GM10248 (cell line): ENCODE data around the gene EFHC1.

Experiments
- CTCF ChIA-PET: fragments of 300-600 bp; sonication (Branson Sonifier 250); formaldehyde crosslinking; extraction: SDS; loops from one replicate; lab custom pipeline; 2021; ENCODE audit warnings: antibody characterized with exemption; lab: Yijun Ruan, JAX
- POLR2A ChIA-PET: fragments of 350-650 bp; sonication (Branson Sonifier 250); formaldehyde crosslinking; extraction: SDS; loops from one replicate; lab custom pipeline; 2020; ENCODE audit warnings: antibody characterized with exemption; lab: Yijun Ruan, JAX
- DNase-seq: peaks from one replicate; pipeline ENCODE4 v3.0.0; 2012; ENCODE audit errors: extremely low spot score
- TF ChIP-seq, protein P1 (sequence below): IDR thresholded peaks from 2 replicates; pipeline ENCODE4 v1.5.1; 2012; ENCODE audit warnings: mild to moderate bottlenecking, low read depth; ENCODE audit errors: extremely low read depth, missing control alignments, control extremely low read depth

The EFHC1 gene

DNA sequence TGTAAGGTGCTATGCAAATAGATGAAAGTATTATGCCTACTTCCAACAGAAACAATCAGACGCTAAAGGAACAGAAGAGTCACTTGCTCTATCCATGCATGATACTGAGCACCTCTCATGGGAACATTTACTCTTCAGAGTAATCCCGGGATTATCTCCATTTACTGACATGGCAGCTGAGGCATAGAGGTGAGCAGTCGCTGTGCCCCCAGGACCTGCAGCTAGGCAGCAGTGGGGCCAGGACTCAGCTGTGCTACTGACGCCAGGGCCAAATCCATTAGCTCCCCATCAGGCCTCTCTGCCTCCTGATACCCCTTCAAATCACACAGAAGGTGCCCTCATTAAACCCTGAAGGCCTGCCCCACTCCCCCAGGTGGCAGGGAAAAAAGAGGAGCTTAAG lies 104.8 kb downstream of the EFHC1 start:
- ChIA-PET CTCF (interaction anchor here (0.9 to 3.8 kb wide), 6 partner anchors 9 to 109 kb away, joined by 3 to 20 read pairs (median 6); no protein-coding TSS in a partner anchor), POLR2A (no interaction called here)
- TF ChIP-seq, protein P1, sequence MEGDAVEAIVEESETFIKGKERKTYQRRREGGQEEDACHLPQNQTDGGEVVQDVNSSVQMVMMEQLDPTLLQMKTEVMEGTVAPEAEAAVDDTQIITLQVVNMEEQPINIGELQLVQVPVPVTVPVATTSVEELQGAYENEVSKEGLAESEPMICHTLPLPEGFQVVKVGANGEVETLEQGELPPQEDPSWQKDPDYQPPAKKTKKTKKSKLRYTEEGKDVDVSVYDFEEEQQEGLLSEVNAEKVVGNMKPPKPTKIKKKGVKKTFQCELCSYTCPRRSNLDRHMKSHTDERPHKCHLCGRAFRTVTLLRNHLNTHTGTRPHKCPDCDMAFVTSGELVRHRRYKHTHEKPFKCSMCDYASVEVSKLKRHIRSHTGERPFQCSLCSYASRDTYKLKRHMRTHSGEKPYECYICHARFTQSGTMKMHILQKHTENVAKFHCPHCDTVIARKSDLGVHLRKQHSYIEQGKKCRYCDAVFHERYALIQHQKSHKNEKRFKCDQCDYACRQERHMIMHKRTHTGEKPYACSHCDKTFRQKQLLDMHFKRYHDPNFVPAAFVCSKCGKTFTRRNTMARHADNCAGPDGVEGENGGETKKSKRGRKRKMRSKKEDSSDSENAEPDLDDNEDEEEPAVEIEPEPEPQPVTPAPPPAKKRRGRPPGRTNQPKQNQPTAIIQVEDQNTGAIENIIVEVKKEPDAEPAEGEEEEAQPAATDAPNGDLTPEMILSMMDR = no peak
- DNase-seq = no peak

DNA sequence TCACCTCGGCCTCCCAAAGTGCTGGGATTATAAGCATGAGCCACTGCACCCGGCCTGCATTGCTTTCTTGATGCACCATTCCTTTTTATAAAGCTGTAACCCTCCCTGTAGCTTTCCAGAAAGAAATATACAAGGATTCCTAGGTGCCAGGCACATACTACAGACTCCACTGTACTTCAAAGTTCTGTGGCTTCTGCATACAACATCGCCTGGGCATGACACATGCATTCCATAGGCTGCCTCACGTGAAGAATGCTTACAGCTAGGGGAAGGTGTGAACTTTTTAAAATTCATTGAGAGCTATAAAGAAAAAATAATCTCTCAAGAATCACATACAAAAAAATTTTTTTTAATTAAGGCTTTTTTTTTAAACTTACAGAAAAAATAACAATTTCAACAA lies 106.5 kb downstream of the EFHC1 start:
- POLR2A ChIA-PET = no interaction called here
- DNase-seq = no peak
- CTCF ChIA-PET = interaction anchor here (0.8 to 1.7 kb wide), 3 partner anchors 49 to 110 kb away, joined by 3 to 4 read pairs (median 3); no protein-coding TSS in a partner anchor
- TF ChIP-seq, protein P1 = no peak

DNA sequence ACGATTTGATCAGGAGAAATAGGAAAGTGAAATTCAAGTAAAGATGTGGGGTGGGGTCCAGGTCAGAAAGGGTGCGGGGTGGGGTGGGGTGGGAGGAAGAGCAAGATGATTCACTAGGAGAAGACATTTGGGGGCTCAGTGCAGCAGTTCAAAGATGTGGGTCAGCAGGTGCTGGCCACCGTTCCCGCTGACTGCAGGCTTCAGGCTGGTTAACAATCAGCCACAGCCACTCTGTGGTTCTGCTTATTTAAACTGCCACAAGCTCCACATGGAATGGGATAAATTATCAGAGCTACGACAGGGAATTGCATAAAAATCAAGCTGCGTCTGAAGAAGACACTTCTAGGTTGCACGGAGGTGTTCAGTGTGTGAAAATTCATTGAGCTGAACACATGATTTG lies 107.3 kb downstream of the EFHC1 start:
- TF ChIP-seq, protein P1 = no peak
- ChIA-PET CTCF (interaction anchor here (0.7 to 2.6 kb wide), 5 partner anchors 11 to 111 kb away, joined by 3 to 7 read pairs (median 4); no protein-coding TSS in a partner anchor), POLR2A (no interaction called here)
- no peak for DNase-seq

DNA sequence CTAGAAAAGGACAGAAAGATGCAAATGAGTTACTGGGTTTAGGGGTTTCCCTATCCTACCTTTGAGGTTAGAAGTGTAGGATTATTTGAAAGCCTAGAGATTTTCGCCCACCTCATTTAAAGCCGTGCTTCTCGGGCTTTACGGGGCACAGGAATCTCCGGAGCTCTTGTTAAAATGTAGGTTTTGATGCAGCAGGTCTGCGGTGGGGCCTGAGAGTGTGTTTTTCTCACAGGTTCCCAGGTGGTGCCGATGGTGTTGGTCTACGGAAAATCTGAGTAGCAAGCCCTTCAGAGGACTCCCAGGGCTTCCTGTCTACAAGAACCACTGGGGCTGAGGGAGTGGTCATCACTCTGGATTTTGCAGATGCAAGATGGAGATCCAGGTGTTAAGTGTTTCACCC lies 109.2 kb downstream of the EFHC1 start:
- POLR2A ChIA-PET = no interaction called here
- TF ChIP-seq, protein P1 = no peak
- CTCF ChIA-PET = interaction anchor here (2.6 kb wide), 1 partner anchor 30 kb away, joined by 7 read pairs; no protein-coding TSS in a partner anchor
- DNase-seq = peak; percentile 45

DNA sequence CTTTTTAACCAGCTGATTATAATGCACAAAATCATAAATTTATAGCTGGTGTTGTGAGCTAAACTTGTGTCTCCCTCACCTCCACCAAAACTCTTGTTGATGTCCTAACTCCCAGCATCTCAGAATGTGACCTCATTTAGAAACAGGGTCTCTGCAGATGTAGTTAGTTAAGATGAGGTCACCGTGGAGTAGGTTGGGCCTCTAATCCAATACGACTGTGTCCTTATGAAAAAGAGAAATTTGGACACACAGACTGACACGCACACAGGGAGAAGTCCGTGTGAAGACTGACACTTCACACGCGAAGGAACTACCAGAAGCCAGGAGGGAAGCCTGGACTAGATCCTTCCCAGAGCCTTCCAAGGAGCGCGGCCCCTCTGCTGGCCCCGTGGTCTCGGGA lies 110.2 kb downstream of the EFHC1 start:
- POLR2A ChIA-PET = no interaction called here
- CTCF ChIA-PET = no interaction called here
- TF ChIP-seq, protein P1 = no peak
- DNase-seq = no peak

DNA sequence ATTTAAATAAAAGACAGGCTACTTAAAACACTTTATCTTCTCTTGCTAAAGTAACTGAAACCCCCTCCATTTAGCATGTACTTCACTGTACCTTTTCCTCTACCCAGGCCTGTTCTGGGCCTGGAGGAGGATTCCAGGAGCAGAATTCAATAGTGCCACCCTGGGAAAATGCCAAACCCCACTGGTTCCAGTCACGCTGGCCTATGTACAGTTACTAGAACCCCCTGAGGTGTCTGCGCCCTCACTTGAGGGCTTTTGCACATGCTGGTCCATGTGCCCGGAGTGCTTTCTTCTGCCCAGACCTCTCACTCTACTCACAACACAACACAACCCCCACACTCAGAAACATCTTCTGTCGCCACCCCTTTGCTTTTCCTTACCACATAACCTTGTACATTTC lies 111.3 kb downstream of the EFHC1 start:
- POLR2A ChIA-PET = no interaction called here
- TF ChIP-seq, protein P1 = no peak
- no peak for DNase-seq
- CTCF ChIA-PET = interaction anchor here (1.2 kb wide), 1 partner anchor 32 kb away, joined by 3 read pairs; no protein-coding TSS in a partner anchor
